ENCODE results near the gene ZIM2.
"Not testable (repeated sequence)": the region's sequence is repeated elsewhere in the genome, so short reads cannot be mapped to it uniquely, and the experiment has no call there.

The ZIM2 gene

GRCh38 chr19:56858026-56858425, 17.5 kb upstream of the ZIM2 start:
- H3K4me3 ChIP-seq (replicated peaks in 1 of 2; ENCODE audit: low read depth in 2 of 2, low read length in 2 of 2), result no peak overlapping the region
- no peak for DNase-seq (ENCODE audit: low read depth in 2 of 2)

GRCh38 chr19:56856822-56857221, 16.3 kb upstream of the ZIM2 start:
- no peak for TF ChIP-seq CTCF (IDR thresholded peaks at IDR 0.05; ENCODE audit: low read depth, low read length)
- DNase-seq (ENCODE audit: low read depth in 2 of 2), result no peak
- no peak overlapping the region for H3K4me3 ChIP-seq (replicated peaks in 1 of 2; ENCODE audit: low read depth in 2 of 2, low read length in 2 of 2)

More at GRCh38 chr19:56858026-56858425, 17.5 kb upstream of the ZIM2 start:
- no peak for TF ChIP-seq CTCF (IDR thresholded peaks at IDR 0.05; ENCODE audit: low read depth, low read length)

- not testable (repeated sequence) for H3K4me3 ChIP-seq (replicated peaks in 1 of 2; ENCODE audit: low read depth in 2 of 2, low read length in 2 of 2); DNase-seq (ENCODE audit: low read depth in 2 of 2)
Measured at GRCh38 chr19:56852361-56852760, 11.8 kb upstream of the ZIM2 start.

GRCh38 chr19:56848166-56848565, 7.6 kb upstream of the ZIM2 start:
- H3K4me3 ChIP-seq (replicated peaks in 1 of 2; ENCODE audit: low read depth in 2 of 2, low read length in 2 of 2), result no peak overlapping the region
- no peak for DNase-seq (ENCODE audit: low read depth in 2 of 2)
- TF ChIP-seq CTCF (IDR thresholded peaks at IDR 0.05; ENCODE audit: low read depth, low read length), result no peak

- no peak for TF ChIP-seq CTCF (IDR thresholded peaks at IDR 0.05; ENCODE audit: low read depth, low read length)
- H3K4me3 ChIP-seq (replicated peaks in 1 of 2; ENCODE audit: low read depth in 2 of 2, low read length in 2 of 2), result no peak overlapping the region
- DNase-seq (ENCODE audit: low read depth in 2 of 2), result no peak
Measured at GRCh38 chr19:56842412-56842811, 1.9 kb upstream of the ZIM2 start.

GRCh38 chr19:56841193-56841543, 642 bp upstream of the ZIM2 start:
- no peak for TF ChIP-seq CTCF (IDR thresholded peaks at IDR 0.05; ENCODE audit: low read depth, low read length)
- H3K4me3 ChIP-seq (replicated peaks in 1 of 2; ENCODE audit: low read depth in 2 of 2, low read length in 2 of 2), result no peak overlapping the region
- DNase-seq (ENCODE audit: low read depth in 2 of 2), result no peak

GRCh38 chr19:56839652-56840450, 675 bp downstream of the ZIM2 start:
- H3K4me3 ChIP-seq (replicated peaks in 1 of 2; ENCODE audit: low read depth in 2 of 2, low read length in 2 of 2), result peak overlapping the region in 1 of 2 donors; percentile 37
- TF ChIP-seq CTCF (IDR thresholded peaks at IDR 0.05; ENCODE audit: low read depth, low read length), result no peak
- peak in 1 of 2 donors; percentile 94 for DNase-seq (ENCODE audit: low read depth in 2 of 2)

All from cardiac fibroblast (primary cell).